Measurements from ENCODE around the gene OSTN.

The OSTN gene

DNA sequence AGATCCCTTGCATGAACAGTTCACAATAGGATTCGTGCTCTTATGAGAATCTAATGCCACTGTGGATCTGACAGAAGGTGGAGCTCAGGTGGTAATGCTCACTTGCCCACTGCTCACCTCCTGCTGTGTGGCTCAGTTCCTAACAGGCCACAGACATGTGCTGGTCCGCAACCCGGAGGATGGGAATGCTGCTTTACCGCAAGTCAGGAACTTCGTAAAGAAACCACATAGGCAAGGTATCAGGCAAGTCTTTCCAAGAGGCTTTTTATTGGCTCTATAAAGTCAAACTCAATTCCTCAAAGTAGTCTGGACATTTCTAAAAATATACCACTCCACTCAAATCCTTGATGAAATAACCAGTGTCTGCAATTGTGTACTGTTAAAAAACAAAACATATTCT is 56.1 kb downstream of the OSTN start:
- H3K9ac ChIP-seq (ENCODE audit: low read depth, low read length), result no peak overlapping the region
- H2AFZ ChIP-seq (ENCODE audit: low read depth, low read length), result no peak overlapping the region
- H3K36me3 ChIP-seq (ENCODE audit: insufficient read depth, low read length), result no peaks in the 10 kb centered on the region
- H3K4me3 ChIP-seq (ENCODE audit: low read depth in 1 of 2, low read length in 2 of 2), result no peak overlapping the region
- no peak for TF ChIP-seq EZH2 (IDR thresholded peaks at IDR 0.05; ENCODE audit: borderline replicate concordance, low read depth, low read length, severe bottlenecking)
- TF ChIP-seq, protein P1, sequence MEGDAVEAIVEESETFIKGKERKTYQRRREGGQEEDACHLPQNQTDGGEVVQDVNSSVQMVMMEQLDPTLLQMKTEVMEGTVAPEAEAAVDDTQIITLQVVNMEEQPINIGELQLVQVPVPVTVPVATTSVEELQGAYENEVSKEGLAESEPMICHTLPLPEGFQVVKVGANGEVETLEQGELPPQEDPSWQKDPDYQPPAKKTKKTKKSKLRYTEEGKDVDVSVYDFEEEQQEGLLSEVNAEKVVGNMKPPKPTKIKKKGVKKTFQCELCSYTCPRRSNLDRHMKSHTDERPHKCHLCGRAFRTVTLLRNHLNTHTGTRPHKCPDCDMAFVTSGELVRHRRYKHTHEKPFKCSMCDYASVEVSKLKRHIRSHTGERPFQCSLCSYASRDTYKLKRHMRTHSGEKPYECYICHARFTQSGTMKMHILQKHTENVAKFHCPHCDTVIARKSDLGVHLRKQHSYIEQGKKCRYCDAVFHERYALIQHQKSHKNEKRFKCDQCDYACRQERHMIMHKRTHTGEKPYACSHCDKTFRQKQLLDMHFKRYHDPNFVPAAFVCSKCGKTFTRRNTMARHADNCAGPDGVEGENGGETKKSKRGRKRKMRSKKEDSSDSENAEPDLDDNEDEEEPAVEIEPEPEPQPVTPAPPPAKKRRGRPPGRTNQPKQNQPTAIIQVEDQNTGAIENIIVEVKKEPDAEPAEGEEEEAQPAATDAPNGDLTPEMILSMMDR (IDR thresholded peaks at IDR 0.05; ENCODE audit: borderline replicate concordance, extremely low read depth, low read length, poor library complexity, severe bottlenecking), result no peak
- H3K9me3 ChIP-seq (ENCODE audit: insufficient read depth, low read length, severe bottlenecking), result no peaks in the 10 kb centered on the region
- H3K27ac ChIP-seq (ENCODE audit: low read length), result no peak overlapping the region
- H3K4me1 ChIP-seq (ENCODE audit: insufficient read depth, low read length), result no peaks in the 10 kb centered on the region
- no peaks in the 10 kb centered on the region for H3K79me2 ChIP-seq (ENCODE audit: insufficient read depth, low read length)
- DNase-seq, result no peak
- no peak overlapping the region for H3K4me2 ChIP-seq (ENCODE audit: insufficient read depth, low read length)
- ATAC-seq (ENCODE audit: insufficient read depth, low read depth), result no peak
- no peaks in the 10 kb centered on the region for H4K20me1 ChIP-seq (ENCODE audit: insufficient read depth, low read length)
- H3K27me3 ChIP-seq (ENCODE audit: insufficient read depth, low read length, poor library complexity), result no peaks in the 10 kb centered on the region

DNA sequence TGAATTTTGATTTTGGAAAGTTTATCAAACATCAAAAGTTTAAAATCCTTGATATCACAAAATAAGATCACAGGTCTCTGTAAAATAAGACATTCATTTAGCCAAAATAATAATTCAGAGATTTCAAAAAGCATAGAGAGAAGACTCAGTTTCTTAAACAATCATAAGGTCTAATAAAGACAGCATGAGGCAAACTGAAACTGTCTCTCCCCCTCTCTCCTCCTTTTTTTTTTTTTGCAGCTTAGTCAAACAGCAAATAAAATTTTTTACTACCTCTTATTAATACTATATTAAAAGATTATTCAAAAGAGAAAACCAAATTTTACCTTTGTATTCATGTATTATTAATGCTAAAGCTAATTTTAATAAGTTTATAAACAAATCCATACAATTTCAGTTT is 57.4 kb downstream of the OSTN start:
- Histone ChIP-seq H3K9me3 (ENCODE audit: insufficient read depth, low read length, severe bottlenecking) (no peaks in the 10 kb centered on the region), H3K4me3 (ENCODE audit: low read depth in 1 of 2, low read length in 2 of 2) (no peak overlapping the region), H3K9ac (ENCODE audit: low read depth, low read length) (no peak overlapping the region), H3K27me3 (ENCODE audit: insufficient read depth, low read length, poor library complexity) (no peaks in the 10 kb centered on the region), H2AFZ (ENCODE audit: low read depth, low read length) (no peak overlapping the region), H3K36me3 (ENCODE audit: insufficient read depth, low read length) (no peaks in the 10 kb centered on the region), H4K20me1 (ENCODE audit: insufficient read depth, low read length) (no peaks in the 10 kb centered on the region), H3K27ac (ENCODE audit: low read length) (no peak overlapping the region), H3K79me2 (ENCODE audit: insufficient read depth, low read length) (no peaks in the 10 kb centered on the region), H3K4me1 (ENCODE audit: insufficient read depth, low read length) (no peaks in the 10 kb centered on the region), H3K4me2 (ENCODE audit: insufficient read depth, low read length) (no peak overlapping the region)
- no peak for DNase-seq
- no peak for ATAC-seq (ENCODE audit: insufficient read depth, low read depth)
- no peak for TF ChIP-seq EZH2 (IDR thresholded peaks at IDR 0.05; ENCODE audit: borderline replicate concordance, low read depth, low read length, severe bottlenecking)
- TF ChIP-seq, protein P1 (IDR thresholded peaks at IDR 0.05; ENCODE audit: borderline replicate concordance, extremely low read depth, low read length, poor library complexity, severe bottlenecking), result no peak

DNA sequence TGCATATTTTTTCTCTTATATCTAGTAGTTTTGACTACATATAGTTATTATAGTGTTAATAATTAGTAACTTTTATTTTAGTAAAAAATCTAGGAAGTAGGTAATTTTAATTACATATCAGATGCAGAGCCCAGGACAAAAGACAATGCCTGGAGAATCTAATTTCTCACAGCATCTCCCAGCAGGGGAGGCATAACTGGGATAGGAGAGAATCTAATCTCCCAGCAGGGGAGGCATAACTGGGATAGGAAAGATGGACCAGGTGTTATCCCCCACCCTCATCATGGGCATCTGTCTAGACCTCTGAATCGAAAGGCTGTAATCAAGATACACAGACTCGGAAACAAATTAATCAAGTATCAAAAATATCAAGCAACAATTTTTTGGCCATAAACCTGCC is 58.2 kb downstream of the OSTN start:
- Histone ChIP-seq H3K4me3 (ENCODE audit: low read depth in 1 of 2, low read length in 2 of 2) (no peak overlapping the region), H3K79me2 (ENCODE audit: insufficient read depth, low read length) (no peaks in the 10 kb centered on the region), H3K9me3 (ENCODE audit: insufficient read depth, low read length, severe bottlenecking) (no peaks in the 10 kb centered on the region), H3K36me3 (ENCODE audit: insufficient read depth, low read length) (no peaks in the 10 kb centered on the region), H3K4me2 (ENCODE audit: insufficient read depth, low read length) (no peak overlapping the region), H3K27me3 (ENCODE audit: insufficient read depth, low read length, poor library complexity) (no peaks in the 10 kb centered on the region), H3K4me1 (ENCODE audit: insufficient read depth, low read length) (no peaks in the 10 kb centered on the region), H3K27ac (ENCODE audit: low read length) (no peak overlapping the region), H2AFZ (ENCODE audit: low read depth, low read length) (no peak overlapping the region), H4K20me1 (ENCODE audit: insufficient read depth, low read length) (no peaks in the 10 kb centered on the region), H3K9ac (ENCODE audit: low read depth, low read length) (no peak overlapping the region)
- DNase-seq (no peak), ATAC-seq (ENCODE audit: insufficient read depth, low read depth) (no peak)
- TF ChIP-seq, protein P1 (IDR thresholded peaks at IDR 0.05; ENCODE audit: borderline replicate concordance, extremely low read depth, low read length, poor library complexity, severe bottlenecking), result no peak

DNA sequence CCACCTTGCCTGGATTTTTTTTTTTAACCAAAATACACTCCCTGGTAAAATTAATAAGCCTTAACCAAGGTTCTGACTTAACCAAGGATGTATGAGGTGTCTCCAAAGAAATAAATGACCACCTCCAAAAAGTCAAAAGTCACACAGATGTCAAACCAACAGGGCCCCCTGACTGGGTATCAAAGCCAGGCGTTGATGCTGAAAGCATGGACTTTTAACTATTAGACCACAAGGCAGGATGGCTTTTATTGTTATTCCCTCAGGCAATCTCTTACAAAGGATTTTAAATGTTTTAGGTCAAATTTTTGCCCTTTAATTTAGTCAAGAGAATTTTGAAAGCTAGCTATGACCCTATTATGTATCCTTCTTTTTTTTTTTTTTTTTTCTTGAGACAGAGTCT is 60.4 kb downstream of the OSTN start:
- Histone ChIP-seq H2AFZ (ENCODE audit: low read depth, low read length) (no peak overlapping the region), H3K4me1 (ENCODE audit: insufficient read depth, low read length) (no peaks in the 10 kb centered on the region)
- TF ChIP-seq, protein P1 (IDR thresholded peaks at IDR 0.05; ENCODE audit: borderline replicate concordance, extremely low read depth, low read length, poor library complexity, severe bottlenecking), result no peak

More for the DNA sequence above, 60.4 kb downstream of the OSTN start:
- Histone ChIP-seq H3K4me3 (ENCODE audit: low read depth in 1 of 2, low read length in 2 of 2) (no peak overlapping the region), H3K79me2 (ENCODE audit: insufficient read depth, low read length) (no peaks in the 10 kb centered on the region), H3K9ac (ENCODE audit: low read depth, low read length) (no peak overlapping the region), H4K20me1 (ENCODE audit: insufficient read depth, low read length) (no peaks in the 10 kb centered on the region), H3K9me3 (ENCODE audit: insufficient read depth, low read length, severe bottlenecking) (no peaks in the 10 kb centered on the region), H3K4me2 (ENCODE audit: insufficient read depth, low read length) (no peak overlapping the region), H3K27me3 (ENCODE audit: insufficient read depth, low read length, poor library complexity) (no peaks in the 10 kb centered on the region), H3K27ac (ENCODE audit: low read length) (no peak overlapping the region), H3K36me3 (ENCODE audit: insufficient read depth, low read length) (no peaks in the 10 kb centered on the region)
- ATAC-seq (ENCODE audit: insufficient read depth, low read depth) (no peak), DNase-seq (no peak)
